ENCODE data around the gene FNTB. TPM values are rescaled to one million over a fixed set of nuclear protein-coding genes. Genes with fewer than 3 reads are reported as not detected.

Gene FNTB
- total and polyA plus RNA-seq, 3 donors from 2014 or later, result 43.2 to 68.1 (median 52.5) TPM

DNA sequence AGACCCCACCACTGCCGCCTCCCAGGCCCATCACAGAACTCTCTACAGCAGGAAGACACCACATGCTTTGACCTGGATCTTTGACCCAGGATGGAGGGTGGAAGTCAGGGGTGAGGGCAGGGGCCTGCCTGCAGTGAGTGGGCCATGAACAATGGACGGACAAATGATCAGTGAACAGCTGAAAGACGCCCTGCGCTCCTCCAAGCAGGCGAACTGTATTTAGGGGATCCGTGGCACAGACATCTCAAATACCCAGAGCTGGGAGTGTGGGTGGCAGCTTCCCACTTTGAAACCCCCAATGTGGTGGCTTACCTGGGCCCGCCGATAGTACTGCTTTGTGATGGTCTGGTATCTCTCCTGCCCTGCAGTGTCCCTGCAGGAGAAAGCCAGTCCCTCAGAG is 35.4 kb upstream of the FNTB start:
- no peaks in the 10 kb centered on the region for H3K9me3 ChIP-seq
- H3K36me3 ChIP-seq (ENCODE audit: low read depth, missing control alignments), result no peaks in the 10 kb centered on the region
- no peaks in the 10 kb centered on the region for H3K4me1 ChIP-seq
- H3K4me3 ChIP-seq, result no peak overlapping the region
- no peaks in the 10 kb centered on the region for H3K27me3 ChIP-seq
- 95 to 98% methylated on average over 8 of the region's 8 CpGs for WGBS, 2 donors
- TF ChIP-seq, protein P1, sequence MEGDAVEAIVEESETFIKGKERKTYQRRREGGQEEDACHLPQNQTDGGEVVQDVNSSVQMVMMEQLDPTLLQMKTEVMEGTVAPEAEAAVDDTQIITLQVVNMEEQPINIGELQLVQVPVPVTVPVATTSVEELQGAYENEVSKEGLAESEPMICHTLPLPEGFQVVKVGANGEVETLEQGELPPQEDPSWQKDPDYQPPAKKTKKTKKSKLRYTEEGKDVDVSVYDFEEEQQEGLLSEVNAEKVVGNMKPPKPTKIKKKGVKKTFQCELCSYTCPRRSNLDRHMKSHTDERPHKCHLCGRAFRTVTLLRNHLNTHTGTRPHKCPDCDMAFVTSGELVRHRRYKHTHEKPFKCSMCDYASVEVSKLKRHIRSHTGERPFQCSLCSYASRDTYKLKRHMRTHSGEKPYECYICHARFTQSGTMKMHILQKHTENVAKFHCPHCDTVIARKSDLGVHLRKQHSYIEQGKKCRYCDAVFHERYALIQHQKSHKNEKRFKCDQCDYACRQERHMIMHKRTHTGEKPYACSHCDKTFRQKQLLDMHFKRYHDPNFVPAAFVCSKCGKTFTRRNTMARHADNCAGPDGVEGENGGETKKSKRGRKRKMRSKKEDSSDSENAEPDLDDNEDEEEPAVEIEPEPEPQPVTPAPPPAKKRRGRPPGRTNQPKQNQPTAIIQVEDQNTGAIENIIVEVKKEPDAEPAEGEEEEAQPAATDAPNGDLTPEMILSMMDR (IDR thresholded peaks at IDR 0.05), result no peak
- no peak for TF ChIP-seq POLR2A (IDR thresholded peaks at IDR 0.05)
- no peak for DNase-seq
- H3K27ac ChIP-seq, result no peak overlapping the region
- intact Hi-C loops (cut with DNase I; ENCODE audit: low total_unique reads), result no loop called here

DNA sequence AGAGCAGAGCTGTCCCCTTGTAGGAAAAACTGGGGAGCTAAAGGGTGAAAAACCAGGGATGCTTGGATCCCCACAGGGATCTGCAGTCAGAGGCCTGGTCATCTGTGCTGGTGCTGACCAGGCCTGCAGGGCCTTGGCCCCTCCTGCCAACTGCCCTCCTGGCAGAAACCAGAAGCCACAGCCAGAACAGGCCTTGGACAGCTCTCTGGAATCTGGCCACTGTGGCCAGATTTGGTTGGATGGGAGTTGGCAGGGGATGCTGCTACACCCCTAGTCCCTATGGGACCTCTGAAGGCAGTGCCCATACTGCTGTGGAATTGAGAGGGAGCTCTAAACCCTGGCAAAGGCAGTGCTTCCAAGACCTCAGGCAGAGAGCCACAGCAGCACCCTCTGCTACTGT is 35.0 kb upstream of the FNTB start:
- no peak overlapping the region for H3K4me3 ChIP-seq
- DNase-seq, result no peak
- no peak overlapping the region for H3K27ac ChIP-seq
- no peaks in the 10 kb centered on the region for H3K36me3 ChIP-seq (ENCODE audit: low read depth, missing control alignments)
- no peaks in the 10 kb centered on the region for H3K4me1 ChIP-seq
- no peaks in the 10 kb centered on the region for H3K9me3 ChIP-seq
- TF ChIP-seq, protein P1 (IDR thresholded peaks at IDR 0.05), result no peak
- no peak for TF ChIP-seq POLR2A (IDR thresholded peaks at IDR 0.05)
- H3K27me3 ChIP-seq, result no peaks in the 10 kb centered on the region
- intact Hi-C loops (cut with DNase I; ENCODE audit: low total_unique reads), result no loop called here

DNA sequence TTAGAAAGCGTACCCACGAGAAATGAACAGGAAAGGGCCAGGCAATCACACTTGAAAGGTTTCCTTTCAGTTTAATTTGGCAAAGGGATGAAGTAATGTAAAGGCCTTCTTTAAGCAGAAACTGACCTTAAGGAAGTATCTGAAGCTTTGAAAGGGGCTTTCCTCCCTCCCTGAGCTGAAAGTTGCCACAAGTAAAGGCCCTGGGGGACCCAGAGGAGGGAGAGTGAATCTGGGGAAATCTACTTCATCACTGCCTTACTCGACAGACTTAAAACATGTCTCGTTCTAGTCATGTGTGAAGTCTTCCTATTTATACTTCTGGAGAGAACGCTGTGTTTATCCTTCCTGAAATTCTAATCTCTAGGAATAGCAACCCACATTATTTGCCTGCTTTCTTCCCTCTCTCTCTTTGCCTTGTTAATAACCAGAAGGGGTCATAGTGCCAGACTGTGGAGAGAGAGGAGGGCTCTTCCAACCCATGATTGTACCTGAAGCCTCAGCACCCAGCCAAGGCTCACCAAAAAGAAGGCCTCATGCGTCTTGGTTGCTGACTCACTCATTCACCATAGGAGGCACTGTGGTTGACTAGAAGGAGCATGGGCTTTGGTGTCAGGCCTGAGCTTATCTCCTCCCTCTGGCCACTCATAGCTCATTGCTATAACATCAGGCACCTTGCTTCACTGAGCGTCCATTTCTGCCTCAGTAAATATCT is 33.9 kb upstream of the FNTB start:
- no peak overlapping the region for H3K27ac ChIP-seq
- no peaks in the 10 kb centered on the region for H3K36me3 ChIP-seq (ENCODE audit: low read depth, missing control alignments)
- TF ChIP-seq POLR2A (IDR thresholded peaks at IDR 0.05), result no peak
- TF ChIP-seq, protein P1 (IDR thresholded peaks at IDR 0.05), result no peak
- H3K9me3 ChIP-seq, result no peaks in the 10 kb centered on the region
- 77 to 83% methylated on average over 7 of the region's 7 CpGs for WGBS, 2 donors
- no peak overlapping the region for H3K4me3 ChIP-seq
- H3K27me3 ChIP-seq, result no peaks in the 10 kb centered on the region
- no peak for DNase-seq
- intact Hi-C loops (cut with DNase I; ENCODE audit: low total_unique reads), result no loop called here
- H3K4me1 ChIP-seq, result no peaks in the 10 kb centered on the region

DNA sequence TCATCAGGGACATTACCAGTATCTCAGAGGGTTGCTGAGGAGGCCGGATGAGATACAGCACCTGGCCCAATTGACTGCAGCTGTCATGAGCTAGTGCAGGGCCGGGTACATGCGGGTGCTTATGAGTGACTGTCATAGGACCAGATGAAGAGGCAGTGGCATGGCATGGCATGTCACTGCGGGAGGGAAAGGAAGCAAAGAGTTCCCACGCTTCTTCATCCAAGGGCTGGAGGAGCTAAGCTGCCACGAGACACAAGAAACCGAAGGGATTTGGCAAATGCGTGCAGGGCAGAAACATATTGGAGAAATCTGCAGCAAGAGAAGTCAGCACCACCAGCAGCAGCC is 33.4 kb upstream of the FNTB start:
- Histone ChIP-seq H3K4me1 (no peaks in the 10 kb centered on the region), H3K27ac (no peak overlapping the region), H3K9me3 (no peaks in the 10 kb centered on the region), H3K36me3 (ENCODE audit: low read depth, missing control alignments) (no peaks in the 10 kb centered on the region), H3K27me3 (no peaks in the 10 kb centered on the region), H3K4me3 (no peak overlapping the region)
- WGBS, 2 donors, result 93 to 94% methylated on average over 8 of the region's 8 CpGs
- TF ChIP-seq POLR2A (IDR thresholded peaks at IDR 0.05), result no peak
- TF ChIP-seq, protein P1 (IDR thresholded peaks at IDR 0.05), result no peak
- intact Hi-C loops (cut with DNase I; ENCODE audit: low total_unique reads), result no loop called here
- DNase-seq, result no peak

DNA sequence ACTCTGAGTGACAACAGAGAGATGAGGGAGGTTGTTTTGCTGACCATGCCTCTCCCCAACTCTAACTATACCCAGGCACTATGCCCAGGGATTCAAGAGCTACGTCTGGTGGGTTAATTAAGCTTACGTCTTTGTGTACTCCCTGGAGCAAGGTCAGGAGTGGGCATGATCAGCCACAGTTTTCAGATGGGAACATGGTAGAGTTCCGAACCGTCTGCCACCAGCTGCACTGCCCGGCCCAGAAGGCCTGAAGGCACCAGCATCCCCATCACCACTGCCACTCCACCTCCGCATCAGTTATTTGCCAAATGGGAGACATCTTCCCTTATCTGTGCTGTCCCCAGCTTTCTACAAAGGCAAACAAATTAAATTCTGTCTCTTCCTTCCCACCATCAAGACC is 33.0 kb upstream of the FNTB start:
- TF ChIP-seq, protein P1 (IDR thresholded peaks at IDR 0.05), result no peak
- TF ChIP-seq POLR2A (IDR thresholded peaks at IDR 0.05), result no peak
- Histone ChIP-seq H3K4me1 (no peaks in the 10 kb centered on the region), H3K4me3 (no peak overlapping the region), H3K27me3 (no peaks in the 10 kb centered on the region), H3K9me3 (no peaks in the 10 kb centered on the region), H3K36me3 (ENCODE audit: low read depth, missing control alignments) (no peaks in the 10 kb centered on the region), H3K27ac (no peak overlapping the region)
- intact Hi-C loops (cut with DNase I; ENCODE audit: low total_unique reads), result no loop called here
- 93 to 96% methylated on average over 6 of the region's 6 CpGs for WGBS, 2 donors
- DNase-seq, result no peak
